ENCODE measurements around the gene ZDBF2.

GRCh38 chr2:206337956-206338355, 63.5 kb downstream of the ZDBF2 start:
- TF ChIP-seq POLR2AphosphoS5 (IDR thresholded peaks at IDR 0.05; ENCODE audit: low read depth, low read length) (no peak), POLR2A (IDR thresholded peaks at IDR 0.05; ENCODE audit: low read depth, low read length) (no peak), TAF1 (IDR thresholded peaks at IDR 0.05; ENCODE audit: borderline replicate concordance, low read depth, low read length) (no peak)

Measured in GM12892 (cell line).